Measurements from ENCODE around the gene FANCE. TPM values are rescaled to one million over a fixed set of nuclear protein-coding genes. Genes with fewer than 3 reads are reported as not detected.

FANCE gene
- polyA plus RNA-seq, 2 of the 4 experiments (the other 2 are of a cell fraction): 3.1 to 3.5 TPM

GRCh38 chr6:35506536-35506935 lies 54.4 kb downstream of the FANCE start (continued):
- no peak for TF ChIP-seq BCL3 (IDR thresholded peaks at IDR 0.05)
- no peak for TF ChIP-seq CTCF (IDR thresholded peaks at IDR 0.05)
- TF ChIP-seq EHMT2 (IDR thresholded peaks at IDR 0.05; ENCODE audit: low read depth): no peak
- TF ChIP-seq RFX5 (IDR thresholded peaks at IDR 0.05): no peak
- no peak for TF ChIP-seq ZSCAN20 (CRISPR knock-in tag; IDR thresholded peaks at IDR 0.05)
- TF ChIP-seq MAX (IDR thresholded peaks at IDR 0.05): no peak
- TF ChIP-seq RARB (CRISPR knock-in tag; IDR thresholded peaks at IDR 0.05): no peak
- TF ChIP-seq HOXA7 (CRISPR knock-in tag; IDR thresholded peaks at IDR 0.05): no peak
- TF ChIP-seq POLR2AphosphoS2 (conservative IDR thresholded peaks at IDR 0.05; ENCODE audit: low read length): no peak
- no peak for TF ChIP-seq KDM5A (IDR thresholded peaks at IDR 0.05)
- no peak for TF ChIP-seq MYC (IDR thresholded peaks at IDR 0.05; ENCODE audit: borderline replicate concordance, low read length)

GRCh38 chr6:35507221-35507620 lies 55.1 kb downstream of the FANCE start:
- 98% methylated on average over 2 of the region's 2 CpGs for WGBS (ENCODE audit: missing lambda C conversion rate)
- FAIRE-seq (no peak), DNase-seq (ENCODE audit: low read depth in 1 of 2, low spot score in 1 of 2) (no peak), ATAC-seq (no peak)
- Histone ChIP-seq H3K9me3 (no peaks in the 10 kb centered on the region), H3K4me1 (no peaks in the 10 kb centered on the region), H3K4me2 (no peak overlapping the region), H3K4me3 (no peak overlapping the region), H3K27ac (no peak overlapping the region)
- POLR2A ChIA-PET: no interaction called here
- no peak for TF ChIP-seq CBX8 (IDR thresholded peaks at IDR 0.05)
- TF ChIP-seq CBX2 (IDR thresholded peaks at IDR 0.05; ENCODE audit: borderline replicate concordance, low read depth): no peak
- TF ChIP-seq RARB (CRISPR knock-in tag; IDR thresholded peaks at IDR 0.05): no peak
- TF ChIP-seq MAFK (IDR thresholded peaks at IDR 0.05; ENCODE audit: partially characterized antibody): no peak
- TF ChIP-seq NPAS2 (CRISPR knock-in tag; IDR thresholded peaks at IDR 0.05; ENCODE audit: borderline replicate concordance): no peak
- TF ChIP-seq NFE2L2 (conservative IDR thresholded peaks at IDR 0.05; ENCODE audit: low read length): no peak
- CTCF ChIA-PET: no interaction called here

- POLR2A ChIA-PET: no interaction called here
- no peak for FAIRE-seq
Observed at GRCh38 chr6:35508027-35508426, 55.9 kb downstream of the FANCE start.

More at GRCh38 chr6:35508027-35508426, 55.9 kb downstream of the FANCE start:
- TF ChIP-seq ATOH8 (CRISPR knock-in tag; IDR thresholded peaks at IDR 0.05; ENCODE audit: low read depth): no peak
- no peak for TF ChIP-seq HMGXB4 (CRISPR knock-in tag; IDR thresholded peaks at IDR 0.05; ENCODE audit: borderline replicate concordance)
- TF ChIP-seq BCL3 (IDR thresholded peaks at IDR 0.05): no peak
- no peak for TF ChIP-seq MAX (IDR thresholded peaks at IDR 0.05)
- TF ChIP-seq FOSB (CRISPR knock-in tag; IDR thresholded peaks at IDR 0.05): no peak
- TF ChIP-seq POLR2AphosphoS2 (conservative IDR thresholded peaks at IDR 0.05; ENCODE audit: low read length): no peak
- no peak for TF ChIP-seq CEBPB (IDR thresholded peaks at IDR 0.05)
- TF ChIP-seq TP53 (CRISPR knock-in tag; IDR thresholded peaks at IDR 0.05): no peak
- TF ChIP-seq MAFK (IDR thresholded peaks at IDR 0.05; ENCODE audit: partially characterized antibody): no peak
- no peak for TF ChIP-seq POLR2A (IDR thresholded peaks at IDR 0.05; ENCODE audit: low read length)
- TF ChIP-seq E2F6 (IDR thresholded peaks at IDR 0.05; ENCODE audit: borderline replicate concordance, low read depth): no peak
- no peak for TF ChIP-seq HDAC2 (IDR thresholded peaks at IDR 0.05)
- no peak for TF ChIP-seq SREBF2 (IDR thresholded peaks at IDR 0.05)
- no peak for TF ChIP-seq CTCF (IDR thresholded peaks at IDR 0.05)
- no peaks in the 10 kb centered on the region for H3K9me3 ChIP-seq
- CTCF ChIA-PET: interaction anchor here (0.9 to 1.3 kb wide), 3 partner anchors 9 to 40 kb away, joined by 3 to 5 read pairs (median 4); partner anchors contain the start of gene RPL10A
- ATAC-seq (no peak), DNase-seq (ENCODE audit: low read depth in 1 of 2, low spot score in 1 of 2) (no peak)
- no peak overlapping the region for H3K27ac ChIP-seq
- H3K4me1 ChIP-seq: no peaks in the 10 kb centered on the region
- no peak overlapping the region for H3K4me3 ChIP-seq
- WGBS (ENCODE audit: missing lambda C conversion rate): 44% methylated on average over 2 of the region's 2 CpGs
- no peak overlapping the region for H3K4me2 ChIP-seq

Measured in A549 (cell line).